Fibroblast of villous mesenchyme (primary cell): ENCODE results near the gene PABPN1L. TPM values are rescaled to one million over a fixed set of nuclear protein-coding genes. Genes with fewer than 3 reads are reported as not detected.

Source experiments
- DNase-seq: peaks from one replicate; pipeline ENCODE4 v3.0.0-alpha.2; 2010; ENCODE audit warnings: low read depth
- H3K4me3 ChIP-seq: 2 replicates; pipeline ENCODE4 v1.5.1; 2011; ENCODE audit warnings: low read depth, mild to moderate bottlenecking, low read length
- total RNA-seq: library from RNA; depleted of rRNA; stranded (reverse); fragments of >200 nt; gene quantifications from 2 replicates; pipeline ENCODE4 v1.2.3, GENCODE V29; 2012
- TF ChIP-seq, protein P1 (sequence below): IDR thresholded peaks from 2 replicates; pipeline ENCODE4 v1.5.1; 2012; ENCODE audit warnings: low read depth, mild to moderate bottlenecking, low read length; ENCODE audit not compliant: insufficient read depth

PABPN1L gene
- total RNA-seq, 1 donor, result not detected

DNA sequence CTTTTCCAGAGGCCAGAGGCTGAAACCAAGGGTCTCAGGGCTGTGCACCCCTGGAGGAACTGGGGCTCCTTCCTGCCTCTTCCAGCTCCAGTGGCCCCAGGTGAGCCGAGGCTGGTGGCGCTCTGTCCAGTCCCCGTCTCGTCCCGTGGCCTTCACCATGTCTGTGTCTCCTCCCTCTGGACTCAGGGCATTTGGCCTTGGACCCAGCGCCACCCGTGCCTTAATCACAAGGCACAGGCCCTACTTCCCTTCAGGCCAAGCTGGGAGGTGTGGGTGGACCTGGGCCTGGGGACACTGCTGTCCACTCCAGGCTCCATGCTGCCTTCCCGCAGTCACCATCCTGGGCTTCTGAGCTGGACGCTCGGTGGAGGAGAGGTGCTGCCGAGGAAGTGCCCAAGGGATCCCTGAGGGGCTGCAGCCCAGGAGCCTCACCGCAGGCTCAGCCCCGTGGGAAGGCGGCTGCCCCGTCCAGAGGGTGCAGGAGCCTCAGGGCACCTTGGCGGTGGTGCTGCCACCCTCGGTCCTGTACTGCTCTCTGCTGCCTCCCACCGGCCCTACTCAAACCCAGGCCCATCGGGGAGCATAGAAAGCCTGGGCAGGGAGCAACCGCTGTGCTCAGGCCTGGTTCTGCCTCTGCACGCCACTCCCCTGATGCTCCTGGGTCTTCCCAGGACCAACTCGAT lies 45.2 kb downstream of the PABPN1L start:
- no peak overlapping the region for H3K4me3 ChIP-seq
- DNase-seq, result no peak
- TF ChIP-seq, protein P1, sequence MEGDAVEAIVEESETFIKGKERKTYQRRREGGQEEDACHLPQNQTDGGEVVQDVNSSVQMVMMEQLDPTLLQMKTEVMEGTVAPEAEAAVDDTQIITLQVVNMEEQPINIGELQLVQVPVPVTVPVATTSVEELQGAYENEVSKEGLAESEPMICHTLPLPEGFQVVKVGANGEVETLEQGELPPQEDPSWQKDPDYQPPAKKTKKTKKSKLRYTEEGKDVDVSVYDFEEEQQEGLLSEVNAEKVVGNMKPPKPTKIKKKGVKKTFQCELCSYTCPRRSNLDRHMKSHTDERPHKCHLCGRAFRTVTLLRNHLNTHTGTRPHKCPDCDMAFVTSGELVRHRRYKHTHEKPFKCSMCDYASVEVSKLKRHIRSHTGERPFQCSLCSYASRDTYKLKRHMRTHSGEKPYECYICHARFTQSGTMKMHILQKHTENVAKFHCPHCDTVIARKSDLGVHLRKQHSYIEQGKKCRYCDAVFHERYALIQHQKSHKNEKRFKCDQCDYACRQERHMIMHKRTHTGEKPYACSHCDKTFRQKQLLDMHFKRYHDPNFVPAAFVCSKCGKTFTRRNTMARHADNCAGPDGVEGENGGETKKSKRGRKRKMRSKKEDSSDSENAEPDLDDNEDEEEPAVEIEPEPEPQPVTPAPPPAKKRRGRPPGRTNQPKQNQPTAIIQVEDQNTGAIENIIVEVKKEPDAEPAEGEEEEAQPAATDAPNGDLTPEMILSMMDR, result no peak

DNA sequence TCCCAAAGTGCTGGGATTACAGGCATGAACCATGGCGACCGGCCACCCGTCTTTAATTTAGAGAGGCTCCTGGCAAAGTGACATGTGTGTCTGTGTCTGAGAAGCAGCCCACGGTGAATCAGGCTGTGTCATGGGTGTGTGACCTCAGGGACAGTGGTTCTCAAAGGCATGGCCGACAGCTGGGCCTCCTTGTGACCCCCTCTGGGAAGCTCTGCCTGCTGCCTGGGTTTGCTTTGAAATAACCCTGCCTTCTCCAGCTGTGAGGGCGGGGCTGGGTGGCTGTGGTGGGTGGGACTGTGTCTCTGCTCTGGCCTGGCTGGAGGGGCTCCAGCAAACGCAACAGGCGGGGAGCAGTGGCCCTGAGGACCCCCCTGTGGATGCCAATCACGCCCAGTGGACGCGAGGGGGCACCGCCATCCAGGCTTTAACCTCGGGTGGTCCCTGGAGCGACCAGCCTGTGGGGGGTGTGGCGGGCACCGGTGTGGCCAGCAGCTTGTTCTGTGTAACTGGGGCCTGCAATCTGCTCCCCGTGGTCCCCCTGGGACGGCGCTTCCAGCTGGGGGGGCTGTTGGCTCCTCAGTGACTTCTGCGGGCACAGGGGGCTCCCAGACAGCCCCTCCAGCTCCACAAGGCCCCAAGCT lies 46.0 kb downstream of the PABPN1L start:
- DNase-seq, result no peak
- TF ChIP-seq, protein P1, result no peak
- H3K4me3 ChIP-seq, result no peak overlapping the region

DNA sequence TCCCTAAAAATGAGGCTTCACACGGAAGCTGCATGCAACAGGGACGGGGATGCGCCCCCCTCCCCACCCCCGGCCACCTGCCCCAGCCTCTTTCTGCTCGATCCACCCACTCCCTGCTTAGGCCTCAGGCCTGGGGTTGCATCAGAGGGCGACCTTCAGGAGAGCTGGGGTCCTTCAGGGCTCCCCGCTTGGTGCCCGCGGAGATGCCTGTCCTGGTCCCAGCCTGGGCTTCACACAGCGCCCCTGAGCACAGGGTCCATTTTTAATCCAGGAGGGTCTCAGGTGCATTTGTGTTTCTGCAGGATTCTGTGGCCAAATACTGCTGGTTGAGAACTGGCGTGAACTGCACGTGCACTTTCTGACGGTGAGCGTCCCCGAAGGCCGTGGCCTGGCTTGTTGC lies 47.3 kb downstream of the PABPN1L start:
- H3K4me3 ChIP-seq, result no peak overlapping the region
- TF ChIP-seq, protein P1, result no peak
- DNase-seq, result no peak

DNA sequence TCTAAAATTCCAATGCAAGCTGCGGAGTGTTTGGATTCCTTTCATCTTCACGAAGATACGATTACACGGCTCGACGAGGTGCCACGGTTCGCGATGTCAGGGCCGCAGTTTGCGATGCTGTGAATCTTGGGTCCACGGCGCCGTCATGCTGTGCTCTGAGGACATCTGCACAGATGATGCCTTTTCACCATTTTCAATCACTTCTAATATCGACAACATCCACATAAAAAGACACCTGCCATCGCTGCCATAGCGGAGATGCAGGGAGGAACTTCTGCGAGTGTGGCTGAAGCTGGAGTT lies 47.9 kb downstream of the PABPN1L start:
- no peak overlapping the region for H3K4me3 ChIP-seq
- TF ChIP-seq, protein P1, result no peak
- DNase-seq, result no peak

DNA sequence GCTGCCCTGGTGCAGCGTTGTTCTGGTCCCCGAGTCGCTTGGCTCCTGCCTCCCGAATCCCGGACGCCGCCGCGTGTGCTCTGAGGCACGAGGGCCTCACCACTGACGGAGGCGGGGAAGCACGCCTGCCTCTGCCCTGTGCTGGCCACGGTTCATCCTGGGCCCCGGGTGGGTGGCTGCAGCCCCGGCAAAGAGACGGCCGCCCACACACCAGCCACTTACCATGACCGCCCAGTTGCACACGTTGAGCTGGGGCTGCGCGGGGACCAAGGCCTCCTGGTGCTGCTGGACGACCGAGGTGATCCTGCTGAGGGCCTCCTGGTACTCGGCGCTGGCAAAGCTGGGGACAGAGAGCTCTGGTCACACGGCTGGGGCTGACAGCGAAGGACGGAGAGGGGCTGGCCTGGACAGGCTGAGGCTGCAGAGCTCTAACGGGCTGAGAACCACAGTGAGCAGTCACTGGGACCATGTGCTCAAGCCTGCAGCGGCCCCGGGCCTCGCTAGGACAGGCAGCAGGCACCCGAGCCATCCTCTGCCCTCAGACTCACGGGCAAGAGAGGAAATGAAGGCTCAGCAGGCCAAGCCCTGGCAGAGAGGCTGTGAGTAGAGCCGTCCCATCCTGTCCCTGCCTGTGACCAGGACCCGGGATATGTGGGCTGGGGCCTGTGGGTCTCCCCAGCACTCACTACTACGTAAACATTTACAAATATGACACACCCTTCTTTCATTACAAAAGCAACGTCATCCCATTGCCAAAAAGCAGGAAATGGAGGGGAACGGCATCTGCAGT lies 48.5 kb downstream of the PABPN1L start:
- TF ChIP-seq, protein P1, result no peak
- no peak for DNase-seq
- no peak overlapping the region for H3K4me3 ChIP-seq

DNA sequence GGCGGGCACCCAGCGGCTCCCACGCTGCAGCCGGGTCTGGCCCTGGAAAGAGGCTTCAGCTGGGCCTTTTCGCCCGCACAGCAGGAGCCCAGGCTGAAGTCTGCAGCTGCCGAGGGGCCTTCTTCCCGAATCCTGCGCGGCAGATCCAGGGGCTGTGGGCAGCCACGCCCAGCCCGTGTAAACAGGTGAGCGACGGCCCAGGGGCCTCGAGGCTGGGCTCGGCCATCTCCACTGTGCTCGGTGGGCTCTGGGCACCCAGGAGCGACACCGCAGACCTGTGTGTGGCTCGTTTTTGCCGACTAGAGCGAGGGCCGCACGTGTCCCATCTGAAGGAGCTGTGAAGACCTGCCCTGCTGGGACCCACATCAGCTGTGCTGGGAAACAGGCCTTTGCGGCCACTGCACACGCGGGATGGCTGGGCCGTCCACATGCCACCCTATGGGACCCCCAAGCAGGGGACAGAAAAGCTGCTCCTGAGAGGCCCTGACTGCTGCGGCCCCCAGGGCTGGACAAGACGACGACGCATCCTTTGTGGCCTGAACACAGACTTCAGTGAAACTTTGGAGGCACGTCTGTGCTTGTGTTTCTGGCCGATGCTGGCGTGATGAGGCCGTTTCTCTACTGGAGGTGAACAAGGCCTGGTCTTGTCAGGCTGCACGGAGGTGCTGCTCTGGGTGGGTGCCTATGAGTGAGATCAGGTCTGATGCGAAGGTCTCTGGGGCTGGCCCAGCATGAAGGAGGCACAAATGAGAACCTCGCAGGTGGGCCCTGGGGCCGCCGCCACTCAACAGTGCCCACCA lies 49.5 kb downstream of the PABPN1L start:
- no peak for DNase-seq
- TF ChIP-seq, protein P1, result no peak
- H3K4me3 ChIP-seq, result no peak overlapping the region
